Heart left ventricle (tissue), 16 donors: ENCODE results near the gene NAPG. TPM values are rescaled to one million over a fixed set of nuclear protein-coding genes. Genes with fewer than 3 reads are reported as not detected.
A peak's percentile ranks its signal among the peaks of the same experiment; 100 is the strongest.

Experiments used
- ATAC-seq, 4 donors: fragments of 200-7000 bp; cut with Tn5 transposase; one replicate each; pipeline ENCODE4 v1.9.1; 2020 to 2022; ENCODE audit warnings: moderate library complexity in 4 of 4, mild to moderate bottlenecking in 3 of 4, moderate number of reproducible peaks in 1 of 4
- DNase-seq, 5 donors: peaks; one replicate each; pipeline ENCODE4 v3.0.0-alpha.2; 2020
- H3K27ac ChIP-seq, 12 donors: fragments of 200-600 bp; sonication (generic) in 4 of 12; one replicate each; pipeline versions ENCODE4 v1.5.0 to v1.8.0; 2016 to 2022; ENCODE audit warnings: mild to moderate bottlenecking in 2 of 12
- H3K27me3 ChIP-seq, 9 donors: fragments of 200-600 bp; sonication (generic) in 2 of 9; one replicate each; pipeline versions ENCODE4 v1.5.1 to v1.8.0; 2016 to 2022; ENCODE audit warnings: mild to moderate bottlenecking in 3 of 9
- H3K36me3 ChIP-seq, 9 donors: fragments of 200-600 bp; sonication (generic) in 2 of 9; one replicate each; pipeline versions ENCODE4 v1.5.0 to v1.8.0; 2018 to 2022; ENCODE audit warnings: mild to moderate bottlenecking in 2 of 9
- H3K4me1 ChIP-seq, 12 donors: fragments of 200-600 bp; sonication (generic) in 4 of 12; one replicate each; pipeline versions ENCODE4 v1.5.0 to v1.8.0; 2016 to 2022; ENCODE audit warnings: mild to moderate bottlenecking in 3 of 12
- H3K4me3 ChIP-seq, 12 donors: fragments of 200-600 bp; sonication (generic) in 4 of 12; one replicate each; pipeline versions ENCODE4 v1.5.0 to v1.8.0; 2017 to 2022; ENCODE audit warnings: mild to moderate bottlenecking in 9 of 12, moderate library complexity in 4 of 12
- H3K9me3 ChIP-seq, 12 donors: fragments of 200-600 bp; sonication (generic) in 4 of 12; one replicate each; pipeline versions ENCODE4 v1.5.0 to v1.8.0; 2016 to 2022; ENCODE audit warnings: mild to moderate bottlenecking in 1 of 12
- CTCF ChIP-seq, 12 donors: fragments of 200-600 bp; sonication (generic) in 4 of 12; IDR thresholded peaks; one replicate each; pipeline versions ENCODE4 v1.5.0 to v1.8.0; 2018 to 2022; ENCODE audit warnings: antibody characterized with exemption in 12 of 12, mild to moderate bottlenecking in 5 of 12
- POLR2A ChIP-seq, 2 donors: fragments of 450-650 bp; IDR thresholded peaks; one replicate each; pipeline ENCODE4 v1.6.1; 2017; ENCODE audit warnings: antibody characterized with exemption in 2 of 2, mild to moderate bottlenecking in 2 of 2, moderate library complexity in 2 of 2
- WGBS, 4 donors: extraction: QIAGEN DNeasy Blood & Tissue Kit in 2 of 4; methylation state at CpG; one replicate each; pipeline versions ENCODE4 v1.1.5 to v1.1.7; 2013 to 2018; 5-methylcytosine and 5-hydroxymethylcytosine counted together
- intact Hi-C, 10 donors: fragments of 100-400 bp; cut with DNase I; formaldehyde crosslinking; loops; one replicate each; pipeline versions ENCODE4 v1.11.1 to v1.14.2; 2022
- polyA plus RNA-seq, 2 donors: library from polyadenylated mRNA; stranded (reverse); fragments of 200-250 nt; gene quantifications; one replicate each; pipeline ENCODE4 v1.2.3, GENCODE V29; 2013
- total RNA-seq, 9 donors: library from RNA; depleted of rRNA in 2 of 9; stranded (reverse); fragments of >200 nt in 2 of 9; fragmentation: NEBNext Ultra II Directional in 3 of 9; extraction: Animal tissue kit (Norgen Biotek cat#: 25700) in 3 of 9; gene quantifications; one replicate each; pipeline versions ENCODE4 v1.1.0 to v1.2.4, GENCODE V29; 2016 to 2023
- donor health status: ischemic (EF 13 %, LVEDD 7.1; RV severe dilation, severe dysfunction).
- donor health status: healthy with polysubstance abuse.
- donor health status: DM: no; HTN: yes; CAD: no.
- donor health status: DM: no; HTN: no; CAD: no.
- donor health status: ischemic (EF 25% LVEDD 6.9; RV normal size, moderate dysfunction).
- donor health status: ischemic (EF 25% LVEDD 5.7; RV mildly dilated, moderate dysfunction).
- donor health status: healthy.
- donor health status: DM: yes; HTN: yes; CAD: no.
- donor health status: ischemic (EF 35%, LVEDD 5.7; RV mildly dilated, moderate dysfunction).
- donor health status: nonischemic (EF 11% LVEDD 7.7; RV severe dilation, severe dysfunction).
- donor health status: DM: yes; HTN: yes; CAD: no.
- donor health status: PGD.
- donor health status: ischemic (EF 29% LVEDD 5.4; RV normal size, mild dysfunction).
- donor health status: nonischemic (EF 23%, LVEDD 6.1; RV moderate dilation, normal function).

NAPG gene
- total and polyA plus RNA-seq, 11 donors: 12.7 to 46.3 (median 34.5) TPM

- TF ChIP-seq CTCF (IDR thresholded peaks at IDR 0.05) (peak in 6 of 12 donors; percentile 17 to 41 (median 26)), POLR2A (IDR thresholded peaks at IDR 0.05) (no peak)
- peak in 2 of 5 donors; percentile 43 to 67 for DNase-seq
- peak; percentile 40 to 85 (median 78) for ATAC-seq
- intact Hi-C loops: no loop called here
- H3K27ac ChIP-seq: no peak overlapping the region
- H3K36me3 ChIP-seq: peaks cover 0 to 27% (median 6%) of the 10 kb centered on the region in 9 donors
- no peak overlapping the region for H3K4me3 ChIP-seq
- no peaks in the 10 kb centered on the region for H3K9me3 ChIP-seq
- no peaks in the 10 kb centered on the region for H3K27me3 ChIP-seq
- WGBS, 4 donors: 59 to 68% (median 63%) methylated on average over 11 to 14 of the region's 14 CpGs
- H3K4me1 ChIP-seq: peaks cover 0 to 6% (median 0%) of the 10 kb centered on the region in 12 donors
Observed at GRCh38 chr18:10490401-10491165, 35.2 kb upstream of the NAPG start.

- ATAC-seq: no peak
- DNase-seq: no peak
- intact Hi-C loops: no loop called here
Observed at GRCh38 chr18:10495936-10496335, 29.9 kb upstream of the NAPG start.

GRCh38 chr18:10497206-10497749 is 28.5 kb upstream of the NAPG start:
- intact Hi-C loops: no loop called here
- no peaks in the 10 kb centered on the region for H3K9me3 ChIP-seq
- TF ChIP-seq CTCF (IDR thresholded peaks at IDR 0.05): no peak
- no peak for TF ChIP-seq POLR2A (IDR thresholded peaks at IDR 0.05)
- ATAC-seq (no peak), DNase-seq (no peak)
- H3K27ac ChIP-seq: no peak overlapping the region
- no peaks in the 10 kb centered on the region for H3K36me3 ChIP-seq
- no peak overlapping the region for H3K4me3 ChIP-seq
- peaks cover 0 to 7% (median 0%) of the 10 kb centered on the region in 12 donors for H3K4me1 ChIP-seq
- H3K27me3 ChIP-seq: no peaks in the 10 kb centered on the region

More at GRCh38 chr18:10495936-10496335, 29.9 kb upstream of the NAPG start:
- WGBS, 4 donors: 60 to 73% (median 65%) methylated on average over 2 of the region's 2 CpGs
- H3K36me3 ChIP-seq: no peaks in the 10 kb centered on the region
- no peak for TF ChIP-seq CTCF (IDR thresholded peaks at IDR 0.05)
- no peak for TF ChIP-seq POLR2A (IDR thresholded peaks at IDR 0.05)
- H3K4me1 ChIP-seq: peaks cover 0 to 7% (median 0%) of the 10 kb centered on the region in 12 donors
- H3K9me3 ChIP-seq: no peaks in the 10 kb centered on the region
- no peak overlapping the region for H3K4me3 ChIP-seq
- no peaks in the 10 kb centered on the region for H3K27me3 ChIP-seq
- H3K27ac ChIP-seq: no peak overlapping the region

GRCh38 chr18:10499230-10499629 is 26.6 kb upstream of the NAPG start:
- Histone ChIP-seq H3K4me3 (no peak overlapping the region), H3K36me3 (no peaks in the 10 kb centered on the region), H3K27me3 (no peaks in the 10 kb centered on the region), H3K9me3 (peaks cover 0 to 2% (median 0%) of the 10 kb centered on the region in 12 donors), H3K27ac (no peak overlapping the region), H3K4me1 (peaks cover 0 to 7% (median 0%) of the 10 kb centered on the region in 12 donors)
- TF ChIP-seq POLR2A (IDR thresholded peaks at IDR 0.05) (no peak), CTCF (IDR thresholded peaks at IDR 0.05) (no peak)
- ATAC-seq (no peak), DNase-seq (no peak)
- intact Hi-C loops: no loop called here
- WGBS, 4 donors: 81 to 87% (median 81%) methylated on average over 6 of the region's 6 CpGs
